Activated CD4-positive, CD25-positive, alpha-beta regulatory T cell treated with anti-CD3 and anti-CD28 coated beads, Interleukin-2, amount 50 U/mL, for 24 hours (primary cell): ENCODE results near the gene HK1.
"Not testable (repeated sequence)": the region's sequence is repeated elsewhere in the genome, so short reads cannot be mapped to it uniquely, and the experiment has no call there.

Source experiments
- ATAC-seq, 2 donors: fragments of 150-1000 bp; cut with Tn5 transposase; one replicate each; pipeline ENCODE4 v1.10.0; 2021; ENCODE audit warnings: mild to moderate bottlenecking in 1 of 2, moderate library complexity in 1 of 2

The HK1 gene

GRCh38 chr10:69425511-69426298 lies 147.4 kb downstream of the HK1 start:
- ATAC-seq, result peak; percentile 56 to 61

GRCh38 chr10:69426376-69426727 lies 148.1 kb downstream of the HK1 start:
- no peak for ATAC-seq

- ATAC-seq, result no peak
Observed at GRCh38 chr10:69428165-69428564, 149.9 kb downstream of the HK1 start.

- ATAC-seq, result no peak
Observed at GRCh38 chr10:69434169-69434568, 155.9 kb downstream of the HK1 start.

GRCh38 chr10:69434926-69435325 lies 156.6 kb downstream of the HK1 start:
- no peak for ATAC-seq

- no peak for ATAC-seq
Observed at GRCh38 chr10:69435966-69436520, 157.7 kb downstream of the HK1 start.

- ATAC-seq, result no peak
Observed at GRCh38 chr10:69437321-69438259, 159.3 kb downstream of the HK1 start.

GRCh38 chr10:69438536-69439349 lies 160.4 kb downstream of the HK1 start:
- no peak for ATAC-seq

- no peak for ATAC-seq
Observed at GRCh38 chr10:69439350-69439739, 161.0 kb downstream of the HK1 start.

GRCh38 chr10:69439813-69440506 lies 161.7 kb downstream of the HK1 start:
- ATAC-seq, result no peak

GRCh38 chr10:69443354-69443753 lies 165.1 kb downstream of the HK1 start:
- ATAC-seq, result no peak

GRCh38 chr10:69445041-69445440 lies 166.7 kb downstream of the HK1 start:
- no peak for ATAC-seq

- no peak for ATAC-seq
Observed at GRCh38 chr10:69446229-69446628, 167.9 kb downstream of the HK1 start.

- no peak for ATAC-seq
Observed at GRCh38 chr10:69446650-69447151, 168.4 kb downstream of the HK1 start.

- peak; percentile 43 to 47 for ATAC-seq
Observed at GRCh38 chr10:69449841-69450240, 171.5 kb downstream of the HK1 start.

- ATAC-seq, result not testable (repeated sequence)
Observed at GRCh38 chr10:69450395-69450794, 172.1 kb downstream of the HK1 start.

- peak; percentile 95 to 97 for ATAC-seq
Observed at GRCh38 chr10:69451209-69451783, 173.0 kb downstream of the HK1 start, which contains the start of gene TSPAN15. TSPAN15 (plus strand) TSS chr10:69451465; CDS start chr10:69451595, 130 bp downstream.
